ENCODE data around the gene NPY4R2.
"Not testable (repeated sequence)": the region's sequence is repeated elsewhere in the genome, so short reads cannot be mapped to it uniquely, and the experiment has no call there.

NPY4R2 gene, protein sequence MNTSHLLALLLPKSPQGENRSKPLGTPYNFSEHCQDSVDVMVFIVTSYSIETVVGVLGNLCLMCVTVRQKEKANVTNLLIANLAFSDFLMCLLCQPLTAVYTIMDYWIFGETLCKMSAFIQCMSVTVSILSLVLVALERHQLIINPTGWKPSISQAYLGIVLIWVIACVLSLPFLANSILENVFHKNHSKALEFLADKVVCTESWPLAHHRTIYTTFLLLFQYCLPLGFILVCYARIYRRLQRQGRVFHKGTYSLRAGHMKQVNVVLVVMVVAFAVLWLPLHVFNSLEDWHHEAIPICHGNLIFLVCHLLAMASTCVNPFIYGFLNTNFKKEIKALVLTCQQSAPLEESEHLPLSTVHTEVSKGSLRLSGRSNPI

GRCh38 chr10:47918475-47918874 is at the start of gene NPY4R2:
NPY4R2 (plus strand) TSS chr10:47918662; CDS start chr10:47921988, 3,326 bp downstream.
- TF ChIP-seq, protein P1, sequence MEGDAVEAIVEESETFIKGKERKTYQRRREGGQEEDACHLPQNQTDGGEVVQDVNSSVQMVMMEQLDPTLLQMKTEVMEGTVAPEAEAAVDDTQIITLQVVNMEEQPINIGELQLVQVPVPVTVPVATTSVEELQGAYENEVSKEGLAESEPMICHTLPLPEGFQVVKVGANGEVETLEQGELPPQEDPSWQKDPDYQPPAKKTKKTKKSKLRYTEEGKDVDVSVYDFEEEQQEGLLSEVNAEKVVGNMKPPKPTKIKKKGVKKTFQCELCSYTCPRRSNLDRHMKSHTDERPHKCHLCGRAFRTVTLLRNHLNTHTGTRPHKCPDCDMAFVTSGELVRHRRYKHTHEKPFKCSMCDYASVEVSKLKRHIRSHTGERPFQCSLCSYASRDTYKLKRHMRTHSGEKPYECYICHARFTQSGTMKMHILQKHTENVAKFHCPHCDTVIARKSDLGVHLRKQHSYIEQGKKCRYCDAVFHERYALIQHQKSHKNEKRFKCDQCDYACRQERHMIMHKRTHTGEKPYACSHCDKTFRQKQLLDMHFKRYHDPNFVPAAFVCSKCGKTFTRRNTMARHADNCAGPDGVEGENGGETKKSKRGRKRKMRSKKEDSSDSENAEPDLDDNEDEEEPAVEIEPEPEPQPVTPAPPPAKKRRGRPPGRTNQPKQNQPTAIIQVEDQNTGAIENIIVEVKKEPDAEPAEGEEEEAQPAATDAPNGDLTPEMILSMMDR (IDR thresholded peaks at IDR 0.05): not testable (repeated sequence)
